Left cardiac atrium (tissue), 4 donors: ENCODE data around the gene PWP2. TPM values are rescaled to one million over a fixed set of nuclear protein-coding genes. Genes with fewer than 3 reads are reported as not detected.
"Not testable (repeated sequence)": the region's sequence is repeated elsewhere in the genome, so short reads cannot be mapped to it uniquely, and the experiment has no call there.

ENCODE experiments used
- ATAC-seq, 2 donors: fragments of 200-7000 bp; cut with Tn5 transposase; one replicate each; pipeline ENCODE4 v1.9.1; 2020; ENCODE audit warnings: mild to moderate bottlenecking in 2 of 2, moderate library complexity in 2 of 2
- DNase-seq: peaks from one replicate; pipeline ENCODE4 v3.0.0-alpha.2; 2020
- intact Hi-C, 2 donors: fragments of 100-400 bp; cut with DNase I; formaldehyde crosslinking; loops; one replicate each; pipeline versions ENCODE4 v1.14.1 to v1.15.1; 2022 to 2023
- total RNA-seq, 2 donors: library from RNA; stranded (reverse); fragmentation: NEBNext Ultra II Directional; extraction: Animal tissue kit (Norgen Biotek cat#: 25700); gene quantifications; one replicate each; pipeline ENCODE4 v1.2.1, GENCODE V29; 2021
- donor health status: DM: no; HTN: yes; CAD: no.
- donor health status: DM: no; HTN: yes; CAD: no; lungs with severe emphysema.
- donor health status: DM: yes; HTN: yes; CAD: no.
- donor health status: Dilated cardiomyopathy.

PWP2 gene
- total RNA-seq, 2 donors from 2014 or later, result 1.2 to 7.0 TPM

DNA sequence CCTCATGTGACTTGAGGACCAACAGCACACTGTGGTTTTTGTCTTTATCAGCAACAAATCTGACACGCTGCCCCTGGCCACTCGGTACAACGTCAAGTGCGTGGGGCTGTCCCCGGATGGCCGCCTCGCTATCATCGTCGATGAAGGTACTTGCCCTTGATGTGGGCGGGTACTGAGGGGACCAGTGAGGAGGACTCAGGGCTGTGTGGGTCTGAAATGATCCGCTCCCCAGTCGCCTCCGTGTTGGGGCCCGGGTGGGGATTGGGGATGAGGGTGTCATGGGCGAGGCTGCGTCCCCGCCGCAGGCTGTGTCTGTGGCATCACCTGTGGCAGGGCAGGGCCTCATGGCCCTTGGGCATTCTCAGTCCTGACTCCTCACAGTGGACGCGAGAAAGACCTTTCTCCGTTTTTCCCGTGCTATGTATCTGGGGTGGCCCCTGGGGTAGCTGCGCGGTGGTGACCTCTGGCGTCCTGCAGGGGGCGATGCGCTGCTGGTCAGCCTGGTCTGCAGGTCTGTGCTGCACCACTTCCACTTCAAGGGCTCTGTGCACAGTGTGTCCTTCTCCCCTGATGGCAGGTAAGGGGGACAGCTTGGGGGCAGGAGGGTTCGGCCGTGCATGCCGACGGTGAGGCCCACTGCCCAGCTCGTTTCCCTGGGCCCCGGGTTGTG lies 6.6 kb downstream of the PWP2 start:
- intact Hi-C loops, DNase-seq, ATAC-seq: not testable (repeated sequence)

DNA sequence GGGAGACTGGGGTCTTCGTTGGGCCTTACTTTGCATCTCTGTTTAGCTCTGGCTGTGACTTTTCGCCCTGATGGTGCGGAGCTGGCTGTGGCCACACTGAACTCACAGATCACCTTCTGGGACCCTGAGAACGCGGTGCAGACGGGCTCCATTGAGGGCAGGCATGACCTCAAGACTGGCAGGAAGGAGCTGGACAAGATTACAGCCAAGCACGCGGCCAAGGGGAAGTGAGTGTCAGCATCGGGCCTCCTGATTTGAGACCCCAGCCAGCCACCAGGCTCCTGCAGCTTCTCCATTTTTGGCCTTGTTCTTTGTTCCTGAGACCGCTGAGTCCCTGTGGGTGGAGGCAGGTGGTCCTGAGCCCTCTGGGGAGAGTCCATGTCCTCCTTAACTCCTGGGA lies 14.9 kb downstream of the PWP2 start:
- DNase-seq, intact Hi-C loops: not testable (repeated sequence)
- peak in 1 of 2 donors; percentile 45 for ATAC-seq

DNA sequence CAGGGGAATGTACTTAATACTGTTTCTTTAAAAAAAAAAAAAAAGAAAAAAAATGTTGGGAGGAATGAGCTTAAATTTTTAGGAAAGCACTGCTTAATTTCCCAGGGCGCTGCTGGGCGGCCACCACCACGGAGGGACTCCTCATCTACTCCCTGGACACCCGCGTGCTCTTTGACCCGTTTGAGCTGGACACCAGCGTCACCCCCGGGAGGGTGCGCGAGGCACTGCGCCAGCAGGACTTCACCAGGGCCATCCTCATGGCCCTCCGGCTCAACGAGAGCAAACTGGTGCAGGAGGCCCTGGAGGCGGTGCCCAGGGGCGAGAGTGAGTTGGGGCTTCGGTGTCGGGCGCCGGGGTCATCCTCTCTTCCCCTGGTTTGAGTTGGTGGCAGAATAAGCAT lies 20.6 kb downstream of the PWP2 start:
- ATAC-seq, result peak in 1 of 2 donors; percentile 34
- DNase-seq, intact Hi-C loops: not testable (repeated sequence)

DNA sequence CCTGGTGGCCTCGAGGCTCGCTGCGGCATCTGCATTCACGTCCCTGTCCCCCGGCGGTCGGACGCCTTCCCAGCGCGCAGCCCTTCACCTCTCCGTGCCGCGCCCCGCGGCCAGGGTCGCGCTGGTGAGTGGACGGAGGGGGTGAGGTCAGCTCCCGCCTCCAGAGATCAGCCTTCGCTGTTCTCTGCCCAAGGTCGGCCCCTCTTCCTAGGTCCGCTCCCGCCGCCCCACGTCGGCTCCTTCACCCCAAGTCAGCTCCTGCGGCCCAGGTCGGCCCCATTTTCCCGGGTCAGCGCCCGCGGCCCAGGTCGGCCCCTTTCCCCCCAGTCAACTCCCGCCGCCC lies 26.5 kb downstream of the PWP2 start:
- DNase-seq, intact Hi-C loops: not testable (repeated sequence)
- peak; percentile 16 to 20 for ATAC-seq

DNA sequence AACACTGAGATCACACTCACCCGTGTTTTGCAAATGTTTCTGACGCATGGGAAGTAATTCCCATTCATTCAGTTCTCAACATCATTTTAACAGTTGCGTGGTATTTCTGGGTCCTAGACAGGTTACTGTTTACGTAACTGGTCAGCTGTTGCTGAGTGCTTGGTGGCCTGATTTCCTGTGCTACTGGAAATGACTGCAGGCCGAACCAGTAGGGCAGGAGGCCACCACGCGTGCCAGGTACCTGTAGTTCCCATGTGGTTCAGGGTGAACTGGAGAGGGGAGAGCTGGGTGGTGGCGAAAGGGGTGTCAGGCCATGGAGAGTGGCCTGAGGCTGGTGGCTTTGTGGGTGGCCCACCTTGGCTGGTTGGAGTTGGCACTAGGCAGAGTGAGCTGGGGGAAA lies 27.5 kb downstream of the PWP2 start:
- intact Hi-C loops, ATAC-seq: not testable (repeated sequence)

DNA sequence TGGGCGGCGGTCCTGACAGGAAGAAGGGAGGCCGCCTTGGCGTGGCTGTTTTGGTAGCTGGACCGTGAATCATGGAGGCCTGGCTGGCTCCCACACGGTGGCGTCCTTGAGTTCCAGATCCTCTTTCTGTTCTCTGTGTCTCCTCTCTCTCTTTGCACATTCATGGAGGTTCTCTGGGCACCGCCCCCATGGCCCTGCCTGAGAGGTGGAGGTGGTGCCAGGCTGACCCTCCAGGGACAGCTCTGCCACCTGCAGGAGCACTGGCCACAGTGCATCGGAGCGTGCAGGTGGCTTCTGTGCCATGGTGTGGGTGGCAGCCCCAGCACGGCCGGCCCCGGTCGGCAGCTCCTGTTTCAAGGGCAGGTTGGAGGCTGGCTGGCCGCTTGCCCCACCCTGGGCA lies 30.8 kb downstream of the PWP2 start:
- DNase-seq, intact Hi-C loops: not testable (repeated sequence)
- peak in 1 of 2 donors; percentile 10 for ATAC-seq

More for the DNA sequence above, 27.5 kb downstream of the PWP2 start:
- not testable (repeated sequence) for DNase-seq

DNA sequence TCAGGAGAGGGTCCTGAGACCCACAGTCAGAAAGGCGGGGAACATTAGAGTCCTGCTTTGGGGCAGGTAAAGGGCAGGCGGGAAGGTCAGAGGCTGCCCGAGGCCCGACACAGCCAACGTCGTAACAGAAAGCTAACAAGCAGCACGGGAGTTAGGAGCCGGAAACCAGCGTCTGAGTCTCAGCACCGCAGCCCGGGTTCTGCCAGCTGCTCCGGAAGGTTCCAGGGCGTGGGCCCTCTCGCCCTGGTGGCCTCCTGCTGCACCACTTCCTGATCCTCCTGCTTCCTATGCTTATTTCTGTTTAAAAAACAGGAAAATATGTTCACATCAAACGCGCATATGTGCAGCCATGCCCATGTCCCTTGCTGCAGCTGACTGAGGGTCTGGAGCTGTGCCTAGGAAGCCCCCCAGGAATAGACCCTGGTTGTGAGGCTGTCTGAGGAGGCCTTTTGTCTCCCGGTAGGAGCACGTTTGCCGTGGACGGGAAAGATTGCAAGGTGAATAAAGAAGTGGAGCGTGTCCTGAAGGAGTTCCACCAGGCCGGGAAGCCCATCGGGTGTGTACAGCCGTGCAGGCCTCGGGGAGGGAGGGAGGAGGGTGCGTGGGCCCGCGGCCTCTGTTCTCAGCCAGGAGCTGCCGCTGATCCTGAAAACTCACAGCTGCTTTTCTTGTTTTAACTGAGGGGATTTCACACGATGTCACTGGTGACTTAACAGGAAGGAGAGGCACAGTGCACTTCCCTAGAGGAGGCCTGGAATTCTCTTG lies 32.8 kb downstream of the PWP2 start:
- DNase-seq, intact Hi-C loops: not testable (repeated sequence)
- ATAC-seq, result peak; percentile 42 to 48

DNA sequence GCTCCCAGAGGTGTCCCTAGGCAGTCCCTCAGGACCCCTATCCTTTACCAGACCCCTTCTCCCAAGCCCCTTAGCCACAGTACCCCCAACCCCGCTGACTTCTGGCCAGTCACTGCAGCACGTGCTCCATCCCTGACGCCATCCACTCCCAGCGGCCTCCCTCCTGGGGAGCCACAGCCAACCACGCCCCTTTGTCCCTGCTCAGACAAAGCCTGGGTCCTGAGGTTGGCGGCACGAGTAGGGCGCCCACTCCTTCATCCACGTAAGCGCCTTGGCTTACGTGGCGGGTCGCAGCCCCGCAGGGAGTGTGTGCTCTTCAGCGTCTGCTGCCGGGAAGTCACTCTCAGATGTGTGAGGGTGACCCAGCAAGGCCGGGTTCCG lies 33.3 kb downstream of the PWP2 start:
- intact Hi-C loops, DNase-seq: not testable (repeated sequence)
- peak; percentile 31 to 41 for ATAC-seq

DNA sequence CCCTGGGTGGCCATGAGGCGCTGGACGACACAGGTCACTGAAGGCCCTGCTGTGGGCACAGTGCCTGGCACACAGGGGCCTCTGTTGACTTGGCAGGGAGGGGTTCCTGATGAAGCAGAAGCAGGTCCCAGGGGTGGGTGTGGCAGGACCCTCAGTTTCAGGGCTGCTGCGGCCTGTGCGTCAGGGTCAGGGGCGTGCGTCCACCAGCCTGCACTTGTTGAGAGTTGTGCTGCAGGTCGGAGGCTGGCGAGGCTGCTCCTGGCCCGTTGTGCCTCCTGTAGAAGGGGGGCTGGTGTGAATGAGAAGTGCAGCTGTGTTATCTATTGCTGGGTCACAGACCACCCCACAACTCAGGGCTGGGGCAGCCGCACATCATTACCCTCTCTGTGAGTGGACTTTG lies 35.3 kb downstream of the PWP2 start:
- ATAC-seq, DNase-seq, intact Hi-C loops: not testable (repeated sequence)

DNA sequence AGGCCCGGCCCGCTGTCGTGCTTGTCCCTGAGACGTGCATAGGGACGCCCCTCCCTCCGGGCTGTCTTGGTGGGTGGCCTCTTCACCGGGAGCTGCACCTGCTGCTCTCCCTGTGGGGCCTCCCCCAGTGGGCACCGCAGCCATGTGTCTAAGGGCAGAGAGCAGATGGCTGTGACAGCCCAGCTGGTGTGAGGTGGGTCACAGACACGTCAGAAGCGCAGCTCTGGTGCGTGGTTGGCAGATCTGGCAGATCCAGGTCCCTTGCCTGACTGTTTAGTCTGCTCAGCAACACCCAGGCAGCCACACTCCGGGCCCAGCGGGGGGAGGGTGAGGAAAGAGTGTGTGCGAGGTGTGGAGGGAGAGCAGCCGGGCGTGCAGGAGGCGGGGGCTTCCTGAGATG lies 36.2 kb downstream of the PWP2 start:
- DNase-seq, ATAC-seq, intact Hi-C loops: not testable (repeated sequence)

DNA sequence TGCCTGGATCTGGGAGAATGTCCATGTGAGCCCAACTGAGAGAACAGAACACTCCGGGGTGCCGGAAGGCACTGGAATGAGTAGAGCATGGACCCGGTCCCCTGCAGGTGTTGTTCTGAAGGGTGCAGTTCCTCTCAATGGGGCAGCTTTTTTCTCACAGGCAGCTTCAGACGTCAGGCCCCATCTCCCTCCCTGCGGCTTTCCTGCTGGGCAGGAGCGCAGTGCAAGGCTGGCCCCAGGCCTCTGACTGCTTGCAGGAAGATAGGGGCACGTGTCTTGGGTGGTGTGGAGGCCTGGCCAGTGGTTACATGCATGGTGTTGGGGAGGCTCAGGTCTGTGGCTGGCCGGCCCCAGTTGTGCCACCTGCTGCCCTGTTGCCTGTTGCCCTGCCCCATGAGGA lies 36.8 kb downstream of the PWP2 start:
- DNase-seq, ATAC-seq, intact Hi-C loops: not testable (repeated sequence)

DNA sequence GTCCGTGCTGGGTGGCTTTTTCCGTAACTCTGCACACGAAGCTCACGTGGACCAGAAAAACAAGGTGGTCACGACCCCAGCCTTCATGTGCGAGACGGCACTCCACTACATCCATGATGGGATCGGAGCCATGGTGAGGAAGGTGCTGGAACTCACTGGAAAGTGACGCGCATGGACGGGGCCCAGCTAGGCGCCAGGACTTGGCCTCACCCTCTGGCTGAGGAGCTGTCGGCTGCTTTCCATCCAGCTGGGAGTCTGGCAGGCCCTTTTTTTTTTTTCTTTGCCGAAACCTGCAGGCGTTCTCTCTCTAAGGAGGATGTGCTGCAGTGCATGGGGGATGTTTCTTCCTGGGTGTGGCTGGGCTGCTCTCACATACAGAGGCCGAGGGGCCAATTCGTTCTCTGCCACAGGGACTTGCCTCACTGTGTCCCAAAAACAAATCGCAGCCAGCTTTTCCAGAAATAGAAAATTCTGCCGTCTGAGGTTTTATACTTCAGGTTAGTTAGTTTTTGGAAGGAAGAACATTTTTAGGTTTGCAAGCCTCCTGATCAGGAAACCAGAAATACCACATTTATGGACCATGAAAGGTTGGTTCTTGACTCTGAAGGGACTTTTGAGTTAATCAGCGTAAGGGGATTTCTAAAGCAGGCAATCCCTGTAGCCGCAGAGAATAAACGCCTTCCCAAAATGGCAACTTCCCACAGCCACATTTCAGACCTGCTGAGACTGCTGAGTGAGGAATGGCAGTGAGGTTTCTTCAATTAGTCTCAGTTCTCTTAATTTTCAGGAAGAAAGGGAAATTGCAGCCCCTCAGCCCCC lies 37.8 kb downstream of the PWP2 start:
- DNase-seq, intact Hi-C loops: not testable (repeated sequence)
- ATAC-seq, result peak in 1 of 2 donors; percentile 29

DNA sequence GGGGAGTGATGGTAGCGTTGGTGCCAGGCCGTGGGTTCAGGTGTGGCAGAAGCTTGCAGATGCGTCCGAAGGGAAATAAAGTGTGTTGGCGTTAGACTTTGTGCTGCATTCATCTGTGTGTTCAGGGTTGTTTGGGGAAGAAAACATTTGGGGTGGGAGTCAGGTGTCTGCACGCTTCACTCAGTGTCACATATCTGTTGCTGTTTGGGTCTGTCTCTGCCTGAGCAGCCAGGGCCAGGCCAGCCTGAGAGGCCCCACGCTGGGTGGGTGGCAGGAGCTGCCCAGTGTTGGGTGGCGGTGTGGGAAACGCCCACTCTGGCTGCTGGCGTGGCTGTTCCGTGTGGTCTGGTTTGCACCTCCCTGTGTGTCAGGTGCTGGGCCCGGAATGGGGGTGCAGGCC lies 38.4 kb downstream of the PWP2 start:
- ATAC-seq, intact Hi-C loops, DNase-seq: not testable (repeated sequence)

DNA sequence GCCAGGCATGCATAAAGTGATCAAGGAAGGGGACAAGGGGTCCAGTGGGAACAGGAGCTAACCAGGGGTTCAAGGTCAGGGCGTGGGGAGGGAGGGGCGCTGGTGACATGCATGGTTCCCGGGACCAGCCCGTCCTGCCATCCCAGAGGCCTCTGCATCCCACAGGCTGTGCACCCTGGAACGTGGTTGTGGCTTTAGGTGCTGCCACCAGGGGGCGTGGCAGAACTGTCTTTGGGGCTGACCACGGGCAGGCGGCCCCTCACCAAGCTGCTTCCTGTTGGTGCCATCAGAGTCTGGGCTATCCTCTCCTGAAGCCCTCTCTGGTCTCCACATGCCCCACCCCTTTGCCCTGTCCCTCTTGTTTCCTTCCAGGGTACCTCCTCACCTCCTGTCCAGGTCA lies 39.9 kb downstream of the PWP2 start:
- peak; percentile 58 to 73 for ATAC-seq
- intact Hi-C loops, DNase-seq: not testable (repeated sequence)

DNA sequence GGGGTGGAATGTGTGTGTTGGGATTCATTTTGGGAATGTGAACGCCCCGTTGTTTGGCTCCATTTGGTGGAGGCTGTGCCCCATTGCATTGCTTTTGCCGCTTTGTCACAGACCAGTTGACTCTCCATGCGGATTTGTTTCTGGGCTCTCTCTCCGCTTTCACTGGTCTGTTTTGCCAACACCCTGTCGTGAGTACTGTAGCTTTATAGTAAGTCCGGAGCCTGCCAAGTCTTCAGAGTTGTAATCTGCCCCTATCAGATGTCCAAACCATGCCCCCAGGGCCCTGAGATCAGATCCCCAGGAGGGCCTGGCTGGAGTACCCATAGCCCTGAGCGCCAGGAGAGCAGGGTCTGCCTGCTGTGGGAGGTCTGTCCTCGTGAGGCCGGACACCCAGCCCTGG lies 43.1 kb downstream of the PWP2 start:
- ATAC-seq, DNase-seq, intact Hi-C loops: not testable (repeated sequence)

DNA sequence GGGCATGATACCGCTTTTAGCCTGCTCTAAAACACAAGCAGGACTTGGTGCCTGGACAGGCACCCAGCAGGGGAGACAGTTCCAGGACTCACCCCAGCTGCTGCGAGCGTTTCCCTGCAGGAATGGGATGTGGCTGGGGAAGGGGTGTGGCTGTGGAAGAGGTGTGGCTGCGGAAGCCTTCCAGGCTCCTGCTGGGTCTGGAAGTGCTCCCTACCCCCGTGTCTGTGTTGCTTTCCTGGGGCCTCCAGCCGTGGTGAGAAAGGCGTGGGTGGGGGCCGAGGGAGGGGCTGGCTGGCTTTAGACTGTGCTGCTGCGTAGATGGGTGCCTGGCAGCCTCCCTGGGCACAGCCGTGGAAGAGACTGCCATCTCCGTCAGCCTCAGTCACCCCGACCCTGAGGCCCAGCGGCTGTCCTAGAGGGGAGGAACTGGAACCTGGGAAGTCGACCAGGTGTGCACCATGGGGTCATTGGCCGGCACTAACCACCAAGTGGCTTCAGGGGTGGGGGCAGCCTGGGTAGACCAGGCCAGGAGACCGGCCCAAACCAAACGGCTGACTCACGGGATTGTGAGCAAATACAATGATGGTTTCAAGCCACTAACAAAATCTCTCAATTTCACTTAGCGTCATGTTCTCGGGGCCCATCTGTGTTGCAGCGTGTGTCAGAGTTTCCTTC lies 46.2 kb downstream of the PWP2 start:
- peak; percentile 32 to 35 for ATAC-seq
- DNase-seq, intact Hi-C loops: not testable (repeated sequence)

DNA sequence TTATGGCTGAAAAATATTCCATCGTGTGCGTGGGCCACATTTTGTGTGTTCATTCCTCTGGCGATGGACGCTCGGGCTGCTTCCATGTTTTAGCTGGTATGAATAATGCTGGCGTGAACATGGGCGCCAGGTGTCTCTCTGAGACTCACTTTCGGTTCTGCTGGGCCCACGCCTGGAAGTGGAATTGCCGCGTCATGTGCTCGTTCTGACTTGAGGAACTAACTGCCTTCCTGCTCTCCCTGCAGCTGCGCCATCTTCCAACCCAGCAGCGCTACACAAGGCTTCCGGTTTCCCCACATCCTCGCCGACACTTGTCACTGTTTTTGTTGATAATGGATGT lies 46.7 kb downstream of the PWP2 start:
- ATAC-seq, result peak; percentile 18 to 65
- intact Hi-C loops, result not testable (repeated sequence)
- peak; percentile 5 for DNase-seq

DNA sequence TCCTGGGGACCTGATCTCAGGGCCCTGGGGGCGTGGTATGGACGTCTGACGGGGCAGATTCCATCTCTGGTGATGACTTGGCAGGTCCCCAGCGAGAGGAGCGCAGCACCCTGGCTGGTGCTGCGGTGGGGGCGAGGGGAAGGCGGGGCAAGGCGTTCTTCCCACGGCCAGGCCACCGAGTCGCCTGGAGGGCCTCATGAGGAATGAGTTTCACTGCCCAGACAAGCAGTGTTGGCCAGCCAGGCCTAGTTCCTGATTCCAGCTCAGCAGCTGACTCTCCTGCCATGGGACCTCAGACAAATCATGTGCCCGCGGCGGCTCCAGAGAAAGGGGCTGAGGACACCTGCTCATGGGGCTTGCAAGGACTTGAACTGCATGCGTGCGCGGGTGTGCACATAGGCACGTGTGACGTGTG lies 47.6 kb downstream of the PWP2 start:
- DNase-seq, intact Hi-C loops: not testable (repeated sequence)
- ATAC-seq, result peak; percentile 80
